C4-2B (cell line): ENCODE measurements around the gene RDH8.

Source experiments
- H3K27ac ChIP-seq: fragments of 450-650 bp; 2 replicates; pipeline ENCODE4 v1.5.1; 2017
- ZFX ChIP-seq: fragments of 450-650 bp; IDR thresholded peaks from 2 replicates; pipeline ENCODE4 v1.6.1; 2017
- TF ChIP-seq, protein P1 (sequence below): fragments of 450-650 bp; conservative IDR thresholded peaks from 2 replicates; pipeline ENCODE4 v1.5.1; 2017; ENCODE audit warnings: mild to moderate bottlenecking

RDH8 gene

DNA sequence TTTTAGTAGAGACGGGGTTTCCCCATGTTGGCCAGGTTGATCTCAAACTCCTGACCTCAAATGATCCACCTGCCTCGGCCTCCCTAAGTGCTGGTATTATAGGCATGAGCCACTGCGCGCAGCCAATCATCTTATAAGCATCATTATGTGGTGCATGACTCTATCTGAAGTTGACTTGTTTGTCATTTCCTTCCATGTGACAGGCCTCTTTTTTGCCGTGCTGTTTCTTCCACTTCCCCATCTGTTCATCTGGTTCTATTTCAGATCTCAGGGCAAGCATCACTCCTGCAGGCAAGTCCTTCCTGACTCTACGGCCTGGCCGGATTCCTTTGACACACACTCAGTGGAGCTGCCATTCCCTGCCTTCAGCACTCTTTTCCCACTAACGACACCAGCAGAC is 18.2 kb upstream of the RDH8 start:
- no peak overlapping the region for H3K27ac ChIP-seq
- no peak for TF ChIP-seq ZFX
- TF ChIP-seq, protein P1, sequence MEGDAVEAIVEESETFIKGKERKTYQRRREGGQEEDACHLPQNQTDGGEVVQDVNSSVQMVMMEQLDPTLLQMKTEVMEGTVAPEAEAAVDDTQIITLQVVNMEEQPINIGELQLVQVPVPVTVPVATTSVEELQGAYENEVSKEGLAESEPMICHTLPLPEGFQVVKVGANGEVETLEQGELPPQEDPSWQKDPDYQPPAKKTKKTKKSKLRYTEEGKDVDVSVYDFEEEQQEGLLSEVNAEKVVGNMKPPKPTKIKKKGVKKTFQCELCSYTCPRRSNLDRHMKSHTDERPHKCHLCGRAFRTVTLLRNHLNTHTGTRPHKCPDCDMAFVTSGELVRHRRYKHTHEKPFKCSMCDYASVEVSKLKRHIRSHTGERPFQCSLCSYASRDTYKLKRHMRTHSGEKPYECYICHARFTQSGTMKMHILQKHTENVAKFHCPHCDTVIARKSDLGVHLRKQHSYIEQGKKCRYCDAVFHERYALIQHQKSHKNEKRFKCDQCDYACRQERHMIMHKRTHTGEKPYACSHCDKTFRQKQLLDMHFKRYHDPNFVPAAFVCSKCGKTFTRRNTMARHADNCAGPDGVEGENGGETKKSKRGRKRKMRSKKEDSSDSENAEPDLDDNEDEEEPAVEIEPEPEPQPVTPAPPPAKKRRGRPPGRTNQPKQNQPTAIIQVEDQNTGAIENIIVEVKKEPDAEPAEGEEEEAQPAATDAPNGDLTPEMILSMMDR: no peak

DNA sequence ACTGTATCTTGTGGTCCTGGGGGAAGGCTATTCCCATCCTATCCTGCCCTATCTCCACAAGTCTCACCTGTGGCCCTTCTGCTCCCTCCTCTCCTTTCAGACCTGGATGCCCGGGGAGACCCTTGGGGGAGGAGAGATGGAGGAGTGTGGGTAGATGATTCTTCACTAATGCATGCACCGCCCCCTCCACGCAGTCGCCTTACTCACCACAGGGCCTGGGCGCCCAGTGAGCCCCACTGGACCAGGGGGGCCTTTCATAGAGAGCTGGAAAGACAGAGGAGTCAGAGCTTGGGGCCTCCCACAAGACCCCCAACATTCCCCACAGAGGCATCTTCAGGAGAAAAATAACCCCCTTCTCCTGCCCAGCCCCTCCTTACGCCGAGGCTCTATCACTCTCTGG is 17.3 kb upstream of the RDH8 start:
- no peak for TF ChIP-seq ZFX
- TF ChIP-seq, protein P1: no peak
- no peak overlapping the region for H3K27ac ChIP-seq

DNA sequence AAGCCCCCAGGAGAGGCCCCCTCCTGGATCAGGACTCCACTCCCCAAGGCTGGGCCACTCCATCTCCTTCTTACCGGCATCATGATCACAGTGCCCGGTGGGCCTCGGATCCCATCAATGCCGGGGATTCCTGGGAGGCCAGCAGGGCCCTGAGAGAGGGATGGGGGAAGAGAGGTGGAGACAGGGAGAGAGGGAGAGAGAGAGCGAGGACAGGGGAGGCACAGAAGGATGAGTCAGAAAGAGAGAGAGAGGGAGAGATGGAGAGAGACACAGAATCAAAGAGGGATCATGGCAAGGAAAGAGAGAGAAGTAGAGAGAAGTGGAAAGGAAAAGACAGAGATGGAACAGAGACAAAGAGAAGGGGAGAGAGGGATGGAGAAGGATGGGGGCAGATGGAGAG is 16.7 kb upstream of the RDH8 start:
- H3K27ac ChIP-seq: no peak overlapping the region
- TF ChIP-seq, protein P1: no peak
- no peak for TF ChIP-seq ZFX

DNA sequence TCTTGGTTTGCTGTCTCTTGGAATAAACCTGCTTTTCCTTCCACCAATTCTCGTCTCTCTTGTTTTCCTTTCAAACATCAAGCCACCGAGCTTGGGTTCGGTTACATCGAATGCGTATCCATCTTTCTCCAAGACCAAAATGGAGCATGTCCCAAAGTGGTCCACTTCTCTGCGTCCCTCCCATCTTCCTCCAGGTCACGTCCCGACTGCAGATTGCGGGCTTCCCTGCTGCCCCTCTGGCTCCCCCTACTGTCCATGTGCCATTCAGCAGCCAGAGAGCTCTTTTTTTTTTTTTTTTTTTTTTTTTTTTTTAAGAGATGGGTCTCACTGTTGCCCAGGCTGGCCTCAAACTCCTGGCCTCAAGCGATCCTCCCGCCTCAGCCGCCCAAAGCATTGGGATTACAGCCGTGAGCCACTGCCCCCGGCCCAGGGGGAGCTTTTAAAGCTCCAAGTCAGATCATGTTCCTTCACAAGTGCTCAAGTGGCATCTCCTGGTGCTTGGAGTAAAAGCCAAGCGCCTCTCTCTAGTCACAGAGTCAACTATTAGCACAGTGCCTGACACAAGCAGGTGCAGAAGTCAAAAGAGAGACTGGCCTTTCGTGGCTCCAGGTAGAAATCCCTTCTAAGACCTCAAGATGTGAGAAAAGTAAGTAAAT is 13.0 kb upstream of the RDH8 start:
- H3K27ac ChIP-seq: no peak overlapping the region
- TF ChIP-seq, protein P1: peak; percentile 97
- TF ChIP-seq ZFX: no peak

DNA sequence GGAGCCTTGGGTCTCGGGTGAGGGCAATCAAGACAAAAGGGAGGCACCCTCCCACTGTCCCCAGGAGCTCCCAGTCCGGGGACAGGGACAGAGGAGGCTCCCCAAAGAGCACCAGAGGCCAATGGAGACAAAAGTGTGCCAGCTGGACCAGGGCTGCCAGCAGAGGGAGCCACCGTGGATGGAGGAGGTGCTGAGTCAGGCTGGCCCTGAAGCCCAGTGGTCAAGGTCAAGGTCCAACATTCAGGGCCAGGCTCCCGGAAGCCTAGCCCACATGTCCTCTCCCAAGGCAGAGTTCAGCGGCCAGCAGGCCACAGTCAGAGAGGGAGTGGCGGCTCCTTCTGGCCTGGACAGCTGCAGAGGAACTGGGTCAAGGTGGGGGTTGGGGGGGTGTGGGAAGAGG is 11.4 kb upstream of the RDH8 start:
- H3K27ac ChIP-seq: no peak overlapping the region
- no peak for TF ChIP-seq ZFX
- TF ChIP-seq, protein P1: no peak; the same call in 1 of the 2 replicates

DNA sequence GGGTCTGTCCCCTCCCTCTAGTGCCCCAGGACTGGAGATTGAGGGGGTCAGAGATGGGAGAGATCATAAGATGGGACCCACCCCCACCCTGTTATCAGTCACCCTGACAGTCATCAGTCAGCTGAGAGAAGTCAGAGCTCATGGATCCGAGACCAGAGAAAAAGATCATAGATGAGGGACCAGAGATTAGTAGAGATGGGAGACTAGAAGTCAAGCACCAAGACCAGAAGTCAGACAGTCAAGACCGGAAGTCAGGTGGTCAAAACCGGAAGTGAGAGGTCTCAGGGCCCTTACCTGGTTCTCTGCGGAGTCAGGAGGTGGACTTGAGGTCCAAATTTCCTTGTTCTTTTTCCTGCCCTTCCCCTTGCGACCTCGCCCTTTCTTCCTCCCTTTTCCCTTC is 10.0 kb upstream of the RDH8 start:
- H3K27ac ChIP-seq: no peak overlapping the region
- TF ChIP-seq, protein P1: no peak
- TF ChIP-seq ZFX: no peak

DNA sequence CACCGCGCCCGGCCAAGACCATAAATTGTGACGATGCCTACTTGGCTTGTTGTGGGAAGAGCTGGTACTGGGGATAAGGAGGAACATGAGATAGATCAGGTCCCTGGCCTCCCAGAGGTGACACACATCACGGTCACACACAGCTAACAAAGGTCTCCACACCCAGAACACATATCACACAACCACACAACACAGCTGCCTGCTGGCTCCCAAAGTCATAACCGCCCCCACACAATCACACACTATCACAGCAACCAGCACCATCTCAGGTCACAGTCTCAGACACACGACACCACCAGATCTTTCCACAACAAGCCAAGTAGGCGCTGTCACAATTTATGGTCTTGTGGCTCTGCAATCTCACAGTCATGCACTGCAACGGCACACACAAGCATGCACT is 8.7 kb upstream of the RDH8 start:
- H3K27ac ChIP-seq: no peak overlapping the region
- TF ChIP-seq, protein P1: no peak
- TF ChIP-seq ZFX: no peak
